Stimulated activated CD8-positive, alpha-beta memory T cell treated with anti-CD3 and anti-CD28 coated beads, Interleukin-12 subunit alpha, Interleukin-12 subunit beta, amount 100 ng/mL, for 1 hour (primary cell): ENCODE results near the gene PUM1.

Experiments
- DNase-seq: peaks from one replicate; pipeline ENCODE4 v3.0.0-alpha.2; 2020; ENCODE audit warnings: low read depth

Gene PUM1

GRCh38 chr1:30929135-30929889 lies 136.2 kb downstream of the PUM1 start:
- DNase-seq, result no peak

- DNase-seq, result no peak
These were observed 136.8 kb downstream of the PUM1 start for GRCh38 chr1:30928789-30929134.

DNA sequence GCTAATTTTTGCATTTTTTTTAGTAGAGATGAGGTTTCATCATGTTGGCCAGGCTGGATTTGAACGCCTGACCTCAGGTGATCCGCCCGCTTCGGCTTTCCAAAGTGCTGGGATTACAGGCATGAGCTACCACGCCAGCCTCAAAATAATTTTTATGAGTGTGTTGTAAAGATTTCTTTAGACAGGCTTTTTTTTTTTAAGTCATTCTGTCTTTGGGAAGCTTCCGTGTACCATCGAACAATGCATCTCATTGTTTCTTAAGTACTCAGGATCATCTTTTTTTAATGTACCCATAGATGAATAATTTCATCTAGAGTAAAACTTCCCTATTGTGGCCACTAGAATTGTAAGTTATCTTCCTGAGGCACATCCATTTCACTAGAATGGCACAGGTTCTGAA lies 137.3 kb downstream of the PUM1 start:
- DNase-seq, result no peak

DNA sequence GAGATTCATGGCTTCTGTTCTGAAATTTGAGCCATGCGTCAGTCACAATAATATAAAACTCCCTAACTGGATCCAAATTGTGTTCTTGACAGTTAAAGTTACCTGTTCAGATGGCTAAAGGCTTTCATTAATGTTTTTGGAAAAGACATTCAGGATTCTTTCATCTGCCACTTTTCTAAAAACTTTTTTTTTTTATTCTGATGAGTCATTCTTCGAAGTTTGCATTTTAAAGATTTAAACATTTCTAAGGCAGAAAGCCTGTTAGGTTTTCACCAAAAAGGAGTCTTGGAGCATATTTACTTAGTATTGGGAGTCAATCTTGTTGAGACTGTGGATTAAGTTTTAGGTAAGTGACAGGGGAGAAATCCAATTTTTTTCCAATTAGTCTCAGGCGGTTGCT lies 138.1 kb downstream of the PUM1 start:
- DNase-seq, result no peak

- no peak for DNase-seq
These were observed 141.9 kb downstream of the PUM1 start for GRCh38 chr1:30923597-30923996.

DNA sequence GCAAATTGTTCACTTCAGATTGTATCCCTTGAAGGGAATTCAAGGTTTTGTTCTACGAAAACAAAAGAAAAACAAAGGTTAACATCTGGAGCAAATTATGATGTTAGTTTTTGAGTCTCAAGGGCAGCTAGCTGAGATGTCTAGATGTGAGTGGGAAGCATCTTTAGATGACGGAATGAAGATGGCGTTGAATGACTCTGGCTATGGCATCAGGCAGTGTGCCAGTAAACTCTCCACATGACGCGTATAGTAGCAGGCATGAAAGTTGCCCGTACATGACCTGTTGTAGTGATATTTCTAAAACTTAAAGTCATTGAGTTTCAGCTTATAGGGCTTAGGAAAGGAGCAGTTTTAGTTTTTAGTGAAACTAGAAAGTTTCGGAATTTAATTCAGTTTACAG lies 144.7 kb downstream of the PUM1 start:
- DNase-seq, result no peak

DNA sequence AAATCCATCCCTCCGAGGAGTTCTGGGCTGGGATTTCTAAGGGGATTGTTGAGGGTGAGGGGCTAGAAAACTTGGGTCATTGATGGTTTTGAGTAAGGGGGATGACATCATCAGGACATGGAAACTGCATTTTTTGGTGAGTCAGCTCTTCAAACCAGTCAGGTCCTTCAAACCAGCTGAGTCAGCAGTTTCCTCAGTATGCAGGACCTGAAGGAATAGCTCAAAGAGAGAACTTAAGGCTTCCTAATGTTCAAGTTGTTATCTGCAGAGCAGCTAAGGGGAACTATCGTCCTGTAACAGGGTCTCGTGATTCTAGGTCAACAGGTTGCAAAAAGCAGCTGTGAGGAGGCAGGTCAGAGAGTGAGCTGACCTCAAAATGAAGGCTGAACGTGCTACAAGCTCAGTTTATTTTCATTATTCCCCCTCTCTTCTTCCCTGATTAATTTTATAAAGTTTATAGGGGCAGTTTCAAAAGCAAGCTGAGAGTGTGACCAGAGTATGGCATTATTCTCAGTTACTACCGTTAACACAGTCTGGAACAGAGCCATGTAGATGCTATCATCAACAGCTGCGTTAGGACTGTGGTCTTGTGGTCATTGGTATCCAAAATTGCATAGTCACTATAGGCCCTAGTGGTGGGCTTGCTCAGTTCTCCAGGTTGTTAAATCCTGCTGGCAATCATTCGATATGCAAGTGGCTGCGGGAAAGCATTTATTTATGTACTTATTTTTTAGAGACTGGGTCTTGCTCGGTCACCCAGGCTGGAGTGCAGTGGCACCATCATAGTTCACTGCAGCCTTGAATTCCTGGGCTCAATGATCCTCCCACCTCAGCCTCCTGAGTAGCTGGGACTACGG lies 146.3 kb downstream of the PUM1 start:
- no peak for DNase-seq

DNA sequence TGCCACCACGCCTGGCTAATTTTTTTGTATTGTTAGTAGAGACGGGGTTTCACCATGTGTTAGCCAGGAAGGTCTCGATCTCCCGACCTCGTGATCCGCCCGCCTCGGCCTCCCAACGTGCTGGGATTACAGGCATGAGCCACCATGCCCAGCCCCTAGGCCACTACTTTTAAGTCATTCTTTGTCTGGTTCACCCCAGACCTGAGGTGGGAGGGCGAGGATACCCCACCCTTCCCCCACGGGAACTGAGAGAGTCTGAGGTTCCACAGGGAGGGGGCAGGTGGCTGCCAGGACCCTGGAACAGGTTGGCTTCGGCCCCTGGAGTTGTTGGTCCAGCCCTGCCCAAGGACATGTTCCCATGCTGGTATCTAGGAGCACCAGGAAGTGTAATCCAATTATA lies 149.2 kb downstream of the PUM1 start:
- DNase-seq, result no peak

DNA sequence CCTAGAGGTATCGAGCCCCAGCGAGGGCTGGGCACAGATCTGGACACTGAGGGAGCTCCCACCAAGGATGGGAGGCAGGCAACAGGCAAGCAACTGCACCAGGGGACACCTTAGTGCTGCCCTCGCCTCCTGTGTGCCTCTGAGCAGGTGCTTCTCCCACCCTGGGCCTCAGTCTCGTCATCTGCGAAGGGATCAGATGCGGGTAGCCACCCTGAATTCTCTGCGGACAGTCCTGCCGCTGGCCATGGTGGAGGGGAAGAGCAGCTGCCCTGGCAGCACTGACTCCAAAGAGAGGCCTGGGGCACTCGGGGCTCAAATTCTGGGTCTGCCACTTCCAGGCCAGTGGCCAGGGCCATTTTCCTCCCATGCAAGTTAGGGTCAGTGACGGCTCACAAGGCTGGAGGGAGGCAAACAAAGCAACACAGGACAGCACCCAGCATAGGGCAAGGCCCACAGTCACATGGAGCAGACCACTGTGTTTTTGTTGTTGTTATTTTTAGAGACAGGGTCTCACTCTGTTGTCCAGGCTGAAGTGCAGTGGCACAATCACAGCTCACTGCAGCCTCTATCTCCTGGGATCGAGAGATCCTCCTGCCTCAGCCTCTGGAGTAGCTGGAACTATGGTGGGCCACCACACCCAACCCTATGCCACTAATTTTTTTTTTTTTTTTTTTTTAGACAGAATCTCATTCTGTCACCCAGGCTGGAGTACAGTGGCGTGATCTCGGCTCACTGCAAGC lies 149.9 kb downstream of the PUM1 start:
- no peak for DNase-seq

DNA sequence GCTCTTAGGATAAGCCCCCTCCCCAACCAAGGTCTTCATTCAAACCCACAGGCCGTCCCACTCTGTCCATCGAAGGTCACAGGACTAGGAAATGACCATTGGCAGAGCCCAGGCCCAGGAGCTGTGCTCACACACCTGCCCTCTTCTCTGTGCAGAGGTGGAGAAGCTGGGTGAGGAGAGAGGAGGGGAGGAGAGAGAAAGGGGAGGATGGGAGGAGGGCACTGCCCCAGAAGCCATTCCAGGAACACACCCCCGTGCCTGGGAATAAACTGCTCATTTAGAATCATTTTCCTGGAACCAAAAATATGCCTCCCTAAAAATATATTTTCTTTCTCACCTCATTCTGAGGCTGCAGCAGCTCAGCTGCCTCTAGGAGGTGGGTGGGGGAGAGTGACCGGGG lies 150.6 kb downstream of the PUM1 start:
- no peak for DNase-seq

GRCh38 chr1:30914587-30914922 lies 151.0 kb downstream of the PUM1 start:
- DNase-seq, result no peak

GRCh38 chr1:30912913-30913652 lies 152.4 kb downstream of the PUM1 start:
- DNase-seq, result no peak

- no peak for DNase-seq
These were observed 153.3 kb downstream of the PUM1 start for GRCh38 chr1:30912224-30912623.

DNA sequence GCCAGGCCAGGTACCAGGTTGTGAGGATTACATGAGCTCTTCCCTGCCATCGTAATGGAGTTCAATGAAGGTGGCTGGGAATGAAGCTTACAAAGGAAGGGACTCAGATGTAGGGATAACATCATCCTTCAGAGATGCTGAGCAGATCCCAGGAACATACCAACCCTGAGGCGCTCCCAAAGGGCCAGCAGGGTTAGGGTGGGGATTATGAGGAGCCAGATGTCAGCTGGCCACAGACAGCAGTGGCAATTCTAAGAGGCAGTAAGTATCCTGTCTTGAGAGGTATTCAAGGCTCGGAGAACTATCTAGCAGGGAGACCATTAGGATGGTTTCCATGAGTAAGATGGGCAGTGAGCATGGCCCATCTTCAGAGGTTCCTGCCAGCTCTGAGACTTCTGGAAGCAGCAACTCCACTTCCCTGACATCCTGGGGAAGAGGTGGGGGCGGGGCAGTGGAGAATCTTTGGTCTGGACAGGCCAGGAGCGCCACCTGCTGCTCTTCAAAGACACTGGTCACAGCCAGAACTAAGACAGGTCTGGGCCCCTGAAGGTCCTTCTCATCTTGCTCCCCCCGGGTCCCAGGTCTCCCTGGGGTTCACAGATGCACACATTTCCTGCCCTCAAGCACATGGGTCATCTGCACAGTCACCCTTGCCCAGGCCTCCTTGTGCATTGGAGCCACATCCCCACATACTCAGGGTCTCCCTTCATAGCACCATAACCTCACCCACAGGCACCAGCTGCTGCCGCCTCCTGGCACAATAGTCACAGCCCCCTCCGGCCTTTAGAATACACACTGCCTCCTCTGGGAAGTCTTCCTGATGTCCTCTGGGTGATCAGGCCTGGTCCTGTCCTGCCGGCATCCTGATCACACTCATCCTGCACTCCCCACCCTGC lies 154.2 kb downstream of the PUM1 start:
- no peak for DNase-seq

DNA sequence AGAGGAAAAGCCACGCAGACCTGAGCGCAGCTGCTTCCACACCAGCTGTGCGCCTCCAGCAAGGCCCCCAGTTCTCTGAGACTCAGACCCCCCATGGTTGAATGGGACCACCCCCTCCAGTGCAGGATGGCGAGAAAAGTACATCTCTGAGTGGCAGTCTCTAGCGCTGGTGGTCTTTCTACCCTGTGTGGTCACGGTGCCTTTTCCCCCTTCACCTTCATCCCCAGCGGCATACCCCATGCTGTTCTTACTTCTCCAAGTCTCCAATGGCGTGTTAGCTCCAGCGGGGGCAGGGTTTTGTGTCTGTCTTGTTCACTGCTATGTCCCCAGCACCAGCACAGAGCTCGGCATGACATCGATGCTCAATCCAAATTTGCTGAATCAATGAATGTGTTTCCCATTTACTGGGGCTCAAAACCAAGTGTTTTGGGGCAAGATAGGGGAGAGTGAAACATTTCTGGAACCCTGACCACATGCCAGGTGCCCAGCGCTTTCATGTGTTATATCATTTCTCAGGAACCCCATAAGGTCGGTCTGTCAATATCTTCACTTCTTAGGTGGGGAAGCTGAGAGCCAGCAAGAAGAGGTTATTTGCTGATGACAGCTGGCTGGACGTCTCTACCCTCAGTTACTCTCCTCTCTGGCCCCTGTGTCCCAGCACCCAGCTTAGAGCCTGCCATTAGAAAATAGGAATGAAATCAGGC lies 156.0 kb downstream of the PUM1 start:
- no peak for DNase-seq

DNA sequence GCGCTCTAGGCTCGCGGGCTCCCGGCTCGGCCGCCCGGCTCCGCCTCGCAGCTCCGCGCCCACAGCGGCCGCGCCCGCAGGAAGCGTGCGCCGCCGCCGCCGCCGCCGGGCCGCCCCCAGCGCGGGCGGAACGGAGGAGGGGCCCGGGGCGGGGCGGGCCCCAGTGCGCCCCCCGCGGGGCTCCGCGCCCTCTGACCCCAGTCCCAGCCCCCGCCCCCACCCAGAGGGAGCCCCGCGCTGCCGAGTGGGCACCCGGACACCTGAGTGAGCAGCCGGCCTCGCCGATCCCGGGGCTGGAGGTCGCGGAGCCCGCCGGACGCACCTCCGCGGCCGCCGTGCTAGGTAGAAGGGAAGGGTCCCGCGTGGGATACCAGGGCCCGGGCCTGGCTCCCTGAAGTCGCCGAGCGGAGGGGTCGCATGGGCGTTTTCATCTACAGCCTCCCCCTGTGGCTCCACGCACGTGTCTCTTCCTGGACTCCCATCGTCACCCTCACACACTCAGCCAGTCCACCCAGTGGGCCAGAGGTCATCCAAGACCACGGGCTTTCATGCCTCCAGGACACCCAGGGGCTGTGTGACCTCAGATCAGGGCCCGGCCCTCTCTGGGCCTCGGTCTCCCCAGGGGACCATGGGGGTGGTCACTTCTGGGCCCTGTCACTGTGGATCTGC lies 156.7 kb downstream of the PUM1 start, which contains the start of gene SDC3:
TSS of gene SDC3 (minus strand) at position 63 of the 669 bp plus-strand sequence. CDS start 172 bp downstream, outside the sequence.
- DNase-seq, result no peak

GRCh38 chr1:30908316-30908695 lies 157.2 kb downstream of the PUM1 start:
- no peak for DNase-seq

DNA sequence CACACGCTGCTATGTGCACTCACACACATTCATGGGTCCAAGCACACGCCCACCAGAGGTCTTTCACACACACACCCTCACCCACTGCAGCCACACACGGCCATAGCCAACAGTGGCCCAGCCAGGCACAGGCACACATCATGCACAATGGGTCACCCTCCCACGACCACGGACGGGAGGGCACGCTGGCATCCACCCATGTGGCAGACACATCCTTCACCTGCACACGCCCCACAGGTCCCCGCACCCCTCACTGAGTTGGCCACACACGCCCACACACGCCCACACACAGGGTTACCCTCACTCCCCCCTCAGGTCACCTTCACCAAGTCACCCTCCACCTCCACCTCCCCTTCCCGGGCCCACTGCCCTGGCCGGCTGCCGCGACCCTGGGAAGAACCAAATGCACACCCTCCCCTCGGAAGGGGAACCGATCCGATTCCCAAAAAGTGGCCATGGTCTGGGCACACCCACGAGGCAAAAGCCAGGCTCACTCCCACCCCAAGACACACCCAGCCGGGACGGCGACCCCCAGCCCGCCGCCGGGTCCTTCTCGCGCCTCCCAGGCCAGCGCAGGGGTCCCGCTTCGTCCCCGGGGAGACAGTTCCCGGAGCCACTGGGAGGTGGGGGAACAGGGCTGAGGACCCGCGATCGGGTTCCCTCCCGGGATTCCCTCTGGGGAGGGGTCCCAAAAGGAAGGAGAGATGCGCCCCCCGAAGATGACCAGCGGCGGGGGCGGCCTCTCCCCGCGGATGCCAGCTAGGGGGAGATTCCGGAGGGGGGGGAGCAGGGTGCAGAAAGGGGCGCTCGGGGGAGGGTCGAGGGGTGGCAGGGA lies 157.8 kb downstream of the PUM1 start:
- no peak for DNase-seq
